ENCODE results near the gene PDPK1.

GRCh38 chr16:2489581-2489980 is 48.2 kb upstream of the PDPK1 start:
- no peak for TF ChIP-seq CTCF (optimal IDR thresholded peaks at IDR 0.05 in 1 of 3, IDR thresholded peaks at IDR 0.05 in 1 of 3, conservative IDR thresholded peaks at IDR 0.05 in 1 of 3; ENCODE audit: extremely low read depth in 1 of 3, insufficient read depth in 2 of 3, low read length in 3 of 3)
- TF ChIP-seq EZH2 (IDR thresholded peaks at IDR 0.05; ENCODE audit: low read length) = no peak
